ENCODE data around the gene CD40LG. TPM values are rescaled to one million over a fixed set of nuclear protein-coding genes. Genes with fewer than 3 reads are reported as not detected.

CD40LG gene
- total RNA-seq, 1 donor from 2014 or later = not detected

- no peaks in the 10 kb centered on the region for H3K36me3 Mint-ChIP-seq (ENCODE audit: low read depth)
- H3K9me3 Mint-ChIP-seq = no peaks in the 10 kb centered on the region
- no peaks in the 10 kb centered on the region for H3K4me1 Mint-ChIP-seq
- no peak overlapping the region for H3K27ac Mint-ChIP-seq
- H3K27me3 Mint-ChIP-seq = no peaks in the 10 kb centered on the region
- ChIA-PET POLR2A (no interaction called here), CTCF (no interaction called here)
- TF ChIP-seq, protein P1, sequence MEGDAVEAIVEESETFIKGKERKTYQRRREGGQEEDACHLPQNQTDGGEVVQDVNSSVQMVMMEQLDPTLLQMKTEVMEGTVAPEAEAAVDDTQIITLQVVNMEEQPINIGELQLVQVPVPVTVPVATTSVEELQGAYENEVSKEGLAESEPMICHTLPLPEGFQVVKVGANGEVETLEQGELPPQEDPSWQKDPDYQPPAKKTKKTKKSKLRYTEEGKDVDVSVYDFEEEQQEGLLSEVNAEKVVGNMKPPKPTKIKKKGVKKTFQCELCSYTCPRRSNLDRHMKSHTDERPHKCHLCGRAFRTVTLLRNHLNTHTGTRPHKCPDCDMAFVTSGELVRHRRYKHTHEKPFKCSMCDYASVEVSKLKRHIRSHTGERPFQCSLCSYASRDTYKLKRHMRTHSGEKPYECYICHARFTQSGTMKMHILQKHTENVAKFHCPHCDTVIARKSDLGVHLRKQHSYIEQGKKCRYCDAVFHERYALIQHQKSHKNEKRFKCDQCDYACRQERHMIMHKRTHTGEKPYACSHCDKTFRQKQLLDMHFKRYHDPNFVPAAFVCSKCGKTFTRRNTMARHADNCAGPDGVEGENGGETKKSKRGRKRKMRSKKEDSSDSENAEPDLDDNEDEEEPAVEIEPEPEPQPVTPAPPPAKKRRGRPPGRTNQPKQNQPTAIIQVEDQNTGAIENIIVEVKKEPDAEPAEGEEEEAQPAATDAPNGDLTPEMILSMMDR (IDR thresholded peaks at IDR 0.05) = no peak
- ATAC-seq (ENCODE audit: low read depth) (no peak), DNase-seq (no peak)
- intact Hi-C loops (cut with micrococcal nuclease) = no loop called here
- H3K4me3 Mint-ChIP-seq = no peak overlapping the region
These were observed 1.2 kb upstream of the CD40LG start for GRCh38 chrX:136646602-136647239.

DNA sequence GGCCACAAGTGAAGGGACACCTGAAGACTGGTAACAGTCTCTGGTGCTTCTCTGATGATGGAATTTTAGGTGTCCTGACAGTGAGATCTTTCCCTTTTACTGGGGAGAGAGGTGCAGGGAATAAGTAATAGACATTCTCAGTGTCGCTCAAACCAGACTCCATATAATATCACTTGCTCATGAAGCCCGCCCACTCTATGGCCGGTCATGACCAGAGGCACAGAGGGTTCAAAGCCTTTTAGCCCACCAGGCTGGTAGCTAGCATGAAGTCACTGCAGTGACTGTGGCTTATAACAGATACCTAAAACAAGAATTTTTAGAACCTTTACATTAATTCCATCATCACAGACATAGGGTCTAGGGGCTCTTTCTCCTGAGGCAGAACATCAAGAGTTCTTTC lies 2.9 kb downstream of the CD40LG start:
- TF ChIP-seq, protein P1 (IDR thresholded peaks at IDR 0.05) = no peak
- H3K9me3 Mint-ChIP-seq = no peaks in the 10 kb centered on the region
- H3K27ac Mint-ChIP-seq = no peak overlapping the region
- peaks cover 3% of the 10 kb centered on the region for H3K36me3 Mint-ChIP-seq (ENCODE audit: low read depth)
- ChIA-PET CTCF (no interaction called here), POLR2A (no interaction called here)
- DNase-seq (no peak), ATAC-seq (ENCODE audit: low read depth) (no peak)
- no peak overlapping the region for H3K4me3 Mint-ChIP-seq
- intact Hi-C loops (cut with micrococcal nuclease) = no loop called here
- H3K4me1 Mint-ChIP-seq = no peaks in the 10 kb centered on the region
- no peaks in the 10 kb centered on the region for H3K27me3 Mint-ChIP-seq

GRCh38 chrX:136652822-136653723 lies 5.1 kb downstream of the CD40LG start:
- no peak overlapping the region for H3K4me3 Mint-ChIP-seq
- CTCF ChIA-PET = no interaction called here

GRCh38 chrX:136656361-136656964 lies 8.5 kb downstream of the CD40LG start:
- POLR2A ChIA-PET = no interaction called here
- Mint-ChIP-seq H3K36me3 (ENCODE audit: low read depth) (peaks cover 8% of the 10 kb centered on the region), H3K9me3 (no peaks in the 10 kb centered on the region), H3K4me3 (no peak overlapping the region), H3K27me3 (no peaks in the 10 kb centered on the region), H3K4me1 (peaks cover 11% of the 10 kb centered on the region), H3K27ac (no peak overlapping the region)
- CTCF ChIA-PET = no interaction called here
- ATAC-seq (ENCODE audit: low read depth) (no peak), DNase-seq (no peak)
- TF ChIP-seq, protein P1 (IDR thresholded peaks at IDR 0.05) = no peak
- intact Hi-C loops (cut with micrococcal nuclease) = loop anchor here (5.0 kb wide), 1 partner anchor 39 kb away; no protein-coding TSS in a partner anchor

More at GRCh38 chrX:136652822-136653723, 5.1 kb downstream of the CD40LG start:
- POLR2A ChIA-PET = no interaction called here
- Mint-ChIP-seq H3K27me3 (no peaks in the 10 kb centered on the region), H3K36me3 (ENCODE audit: low read depth) (peaks cover 3% of the 10 kb centered on the region), H3K9me3 (no peaks in the 10 kb centered on the region), H3K27ac (no peak overlapping the region), H3K4me1 (peaks cover 2% of the 10 kb centered on the region)
- intact Hi-C loops (cut with micrococcal nuclease) = no loop called here
- ATAC-seq (ENCODE audit: low read depth) = no peak
- no peak for DNase-seq
- TF ChIP-seq, protein P1 (IDR thresholded peaks at IDR 0.05) = no peak

DNA sequence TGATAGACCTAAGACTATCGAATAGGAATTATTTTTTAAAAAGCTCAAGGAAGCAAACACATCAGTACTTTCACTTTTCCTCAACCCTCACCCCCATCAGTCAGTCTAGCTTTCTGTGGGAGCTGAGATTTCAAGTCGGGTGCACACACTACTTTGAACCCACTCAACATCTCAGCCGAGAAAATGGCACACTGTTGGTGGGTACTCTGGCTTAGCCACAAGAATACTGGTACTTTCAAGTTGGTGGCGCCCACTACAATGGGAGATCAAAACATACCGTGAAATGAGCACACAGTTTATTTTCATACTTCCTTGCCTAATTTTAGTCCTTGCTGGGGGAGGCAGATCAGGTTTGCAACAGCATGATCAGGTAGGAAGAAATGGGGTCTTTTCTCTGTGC lies 10.2 kb downstream of the CD40LG start:
- H3K36me3 Mint-ChIP-seq (ENCODE audit: low read depth) = peaks cover 8% of the 10 kb centered on the region
- H3K27ac Mint-ChIP-seq = no peak overlapping the region
- intact Hi-C loops (cut with micrococcal nuclease) = loop anchor here (5.0 kb wide), 1 partner anchor 41 kb away; no protein-coding TSS in a partner anchor
- POLR2A ChIA-PET = no interaction called here
- H3K9me3 Mint-ChIP-seq = no peaks in the 10 kb centered on the region
- ATAC-seq (ENCODE audit: low read depth) (no peak), DNase-seq (no peak)
- peaks cover 11% of the 10 kb centered on the region for H3K4me1 Mint-ChIP-seq
- H3K4me3 Mint-ChIP-seq = peak overlapping the region; percentile 35
- CTCF ChIA-PET = no interaction called here
- TF ChIP-seq, protein P1 (IDR thresholded peaks at IDR 0.05) = no peak
- H3K27me3 Mint-ChIP-seq = no peaks in the 10 kb centered on the region
